Common myeloid progenitor, CD34-positive (primary cell): ENCODE measurements around the gene INAFM2.

ENCODE experiments used
- CTCF ChIA-PET: fragments of 350-600 bp; sonication (Branson Sonifier 250); formaldehyde crosslinking; loops from one replicate; lab custom pipeline; 2021; ENCODE audit warnings: antibody characterized with exemption; lab: Charles Lee
- POLR2A ChIA-PET: fragments of 350-600 bp; sonication (Branson Sonifier 250); formaldehyde crosslinking; loops from one replicate; lab custom pipeline; 2021; ENCODE audit warnings: antibody characterized with exemption; lab: Charles Lee
- DNase-seq, 3 donors: peaks; one replicate each; pipeline versions ENCODE4 v3.0.0 to v3.0.0-alpha.2; 2013
- H3K27ac ChIP-seq, 2 experiments: 1 replicate in 1 of 2; 2 replicates in 1 of 2; pipeline ENCODE4 v1.7.0; 2013; ENCODE audit warnings: inconsistent platforms in 2 of 2, low read length in 2 of 2, mild to moderate bottlenecking in 2 of 2, low read depth in 1 of 2, moderate library complexity in 1 of 2; ENCODE audit not compliant: severe bottlenecking in 2 of 2, insufficient read depth in 1 of 2, poor library complexity in 1 of 2
- H3K27me3 ChIP-seq, 5 experiments: replicated peaks in 2 of 5; 1 replicate in 3 of 5; 2 replicates in 2 of 5; pipeline versions ENCODE4 v1.6.1 to v1.7.0; 2013; ENCODE audit warnings: low read length in 4 of 5, mild to moderate bottlenecking in 2 of 5, moderate library complexity in 2 of 5, inconsistent platforms in 1 of 5; ENCODE audit not compliant: insufficient read depth in 5 of 5, control insufficient read depth in 4 of 5
- H3K36me3 ChIP-seq, 4 experiments: 1 replicate in 2 of 4; 2 replicates in 2 of 4; pipeline versions ENCODE4 v1.6.1 to v1.7.0; 2013; ENCODE audit warnings: low read length in 3 of 4, control low read depth in 1 of 4, mild to moderate bottlenecking in 1 of 4; ENCODE audit not compliant: control insufficient read depth in 4 of 4, insufficient read depth in 4 of 4
- H3K4me1 ChIP-seq, 4 experiments: 1 replicate in 3 of 4; 2 replicates in 1 of 4; pipeline versions ENCODE4 v1.6.1 to v1.7.1; 2013; ENCODE audit warnings: low read length in 3 of 4, mild to moderate bottlenecking in 3 of 4, control low read depth in 1 of 4, inconsistent platforms in 1 of 4, moderate library complexity in 1 of 4; ENCODE audit not compliant: control insufficient read depth in 4 of 4, insufficient read depth in 4 of 4; ENCODE audit errors: control extremely low read depth in 1 of 4
- H3K4me3 ChIP-seq, 7 experiments: 1 replicate in 4 of 7; 2 replicates in 3 of 7; pipeline versions ENCODE4 v1.5.1 to v1.7.0; 2013; ENCODE audit warnings: mild to moderate bottlenecking in 7 of 7, low read length in 6 of 7, moderate library complexity in 6 of 7, inconsistent platforms in 2 of 7, low read depth in 2 of 7, control low read depth in 1 of 7; ENCODE audit not compliant: insufficient read depth in 4 of 7, control insufficient read depth in 1 of 7; ENCODE audit errors: extremely low read depth in 1 of 7
- H3K9me3 ChIP-seq, 5 experiments: 1 replicate in 4 of 5; 2 replicates in 1 of 5; pipeline versions ENCODE4 v1.6.1 to v1.7.1; 2013; ENCODE audit warnings: low read length in 4 of 5, mild to moderate bottlenecking in 2 of 5, inconsistent platforms in 1 of 5, low read depth in 1 of 5, moderate library complexity in 1 of 5; ENCODE audit not compliant: control insufficient read depth in 4 of 5, insufficient read depth in 2 of 5; ENCODE audit errors: control extremely low read depth in 1 of 5
- WGBS: methylation state at CpG from one replicate; pipeline ENCODE4 v1.1.5; 2013; ENCODE audit not compliant: insufficient coverage; 5-methylcytosine and 5-hydroxymethylcytosine counted together

Gene INAFM2

DNA sequence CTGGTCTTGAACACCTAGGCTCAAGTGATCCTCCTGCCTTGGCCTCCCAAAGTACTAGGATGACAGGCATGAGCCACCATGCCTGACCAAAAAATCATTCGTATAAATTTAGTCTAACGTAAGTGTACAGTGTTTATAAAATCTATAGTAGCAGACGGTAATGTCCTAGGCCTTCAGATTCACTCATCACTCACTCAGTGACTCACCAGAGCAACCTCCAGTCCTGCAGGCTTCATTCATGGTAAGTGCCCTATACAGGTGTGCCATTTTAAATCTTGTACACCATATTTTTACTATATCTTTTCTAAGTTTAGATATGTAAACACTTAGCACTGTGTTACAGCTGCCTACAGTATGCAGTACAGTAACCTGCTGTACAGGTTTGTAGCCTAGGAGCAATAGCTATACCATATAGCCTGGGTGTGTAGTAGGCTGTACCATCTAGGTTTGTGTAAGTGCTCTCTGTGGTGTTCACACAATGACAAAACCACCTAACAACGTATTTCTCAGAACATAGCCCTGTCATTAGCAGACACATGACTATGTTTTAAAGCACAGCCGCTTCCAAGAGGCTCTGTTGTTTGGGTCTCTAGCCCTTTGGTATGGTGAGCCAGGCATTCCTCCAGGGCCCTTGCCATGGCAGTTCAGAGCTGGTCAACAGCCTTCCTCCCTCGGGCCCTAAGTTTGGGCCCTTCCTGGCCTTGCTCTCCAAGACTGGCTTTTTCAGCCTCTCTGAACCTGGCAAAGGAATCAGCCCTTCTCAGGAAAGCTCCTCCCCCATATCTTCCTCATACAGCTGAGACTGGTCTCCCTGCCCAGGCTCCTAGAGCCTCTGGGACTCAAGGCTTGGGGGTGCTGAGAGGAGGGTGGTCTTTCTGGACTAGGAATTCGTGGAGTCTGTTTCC is 19.2 kb downstream of the INAFM2 start:
- Histone ChIP-seq H3K36me3 (no peaks in the 10 kb centered on the region), H3K4me1 (peaks cover 0 to 40% (median 22%) of the 10 kb centered on the region in 4 experiments), H3K4me3 (no peak overlapping the region), H3K27ac (no peak overlapping the region), H3K9me3 (no peaks in the 10 kb centered on the region), H3K27me3 (no peaks in the 10 kb centered on the region)
- WGBS, result 51% methylated on average over 2 of the region's 7 CpGs
- ChIA-PET POLR2A (no interaction called here), CTCF (interaction anchor here (0.9 to 26.5 kb wide), 13 partner anchors 13 to 244 kb away, joined by 3 to 1099 read pairs (median 10); partner anchors contain the start of genes DISP2, INAFM2, IVD and PHGR1)
- no peak for DNase-seq

DNA sequence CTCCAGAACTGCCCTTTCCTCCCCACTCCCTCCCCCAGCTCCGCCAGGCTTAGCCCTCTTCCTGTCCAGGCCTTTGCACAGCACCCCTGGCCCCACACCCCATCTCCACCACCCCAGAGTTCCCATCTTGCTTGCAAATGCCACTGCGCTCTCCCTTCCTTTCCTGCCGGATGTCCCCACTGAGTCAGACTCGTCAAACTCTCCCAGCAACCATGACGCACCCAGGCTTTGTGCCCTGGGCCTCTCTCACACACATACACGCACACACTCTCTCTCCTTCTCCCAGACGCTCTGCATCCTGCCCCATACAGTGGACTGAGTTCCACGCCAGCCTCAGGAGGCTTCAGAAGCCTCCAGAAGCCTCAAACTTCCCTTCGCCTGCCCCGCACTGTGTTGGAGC is 20.0 kb downstream of the INAFM2 start:
- ChIA-PET CTCF (interaction anchor here (1.0 to 26.5 kb wide), 14 partner anchors 10 to 163 kb away, joined by 3 to 1099 read pairs (median 9); partner anchors contain the start of genes DISP2, INAFM2, IVD and PHGR1), POLR2A (no interaction called here)
- Histone ChIP-seq H3K4me1 (peaks cover 0 to 33% (median 18%) of the 10 kb centered on the region in 4 experiments), H3K4me3 (no peak overlapping the region), H3K27ac (no peak overlapping the region), H3K27me3 (no peaks in the 10 kb centered on the region), H3K9me3 (no peaks in the 10 kb centered on the region), H3K36me3 (no peaks in the 10 kb centered on the region)
- 74% methylated on average over 7 of the region's 10 CpGs for WGBS
- peak in 2 of 3 donors; percentile 47 to 49 for DNase-seq

DNA sequence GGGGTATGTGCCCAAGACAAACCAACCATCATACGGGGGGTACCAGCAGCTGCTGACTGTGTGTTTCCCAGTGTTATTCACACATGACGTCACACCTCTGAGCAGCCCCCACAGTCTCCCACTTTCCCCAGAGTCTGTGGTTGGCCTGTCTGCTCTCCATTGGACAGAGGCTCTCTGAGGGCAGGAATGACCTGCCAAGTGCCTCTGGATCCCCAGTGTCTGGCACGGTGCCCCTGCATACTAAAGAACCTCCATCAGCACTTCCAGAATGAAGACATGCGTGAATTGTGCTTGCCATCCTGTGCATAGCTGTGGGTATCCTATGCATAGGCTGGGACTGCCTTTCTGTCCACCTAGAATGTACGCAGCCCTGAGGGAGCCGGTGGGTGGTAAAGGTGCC is 20.7 kb downstream of the INAFM2 start:
- Histone ChIP-seq H3K4me3 (no peak overlapping the region), H3K27ac (no peak overlapping the region), H3K36me3 (no peaks in the 10 kb centered on the region), H3K4me1 (peaks cover 0 to 33% (median 20%) of the 10 kb centered on the region in 4 experiments), H3K9me3 (no peaks in the 10 kb centered on the region), H3K27me3 (no peaks in the 10 kb centered on the region)
- POLR2A ChIA-PET, result no interaction called here
- WGBS, result 46% methylated on average over 6 of the region's 6 CpGs
- CTCF ChIA-PET, result interaction anchor here (0.7 to 26.5 kb wide), 18 partner anchors 8 to 163 kb away, joined by 3 to 1099 read pairs (median 6); partner anchors contain the start of genes DISP2, INAFM2, IVD and PHGR1
- no peak for DNase-seq

DNA sequence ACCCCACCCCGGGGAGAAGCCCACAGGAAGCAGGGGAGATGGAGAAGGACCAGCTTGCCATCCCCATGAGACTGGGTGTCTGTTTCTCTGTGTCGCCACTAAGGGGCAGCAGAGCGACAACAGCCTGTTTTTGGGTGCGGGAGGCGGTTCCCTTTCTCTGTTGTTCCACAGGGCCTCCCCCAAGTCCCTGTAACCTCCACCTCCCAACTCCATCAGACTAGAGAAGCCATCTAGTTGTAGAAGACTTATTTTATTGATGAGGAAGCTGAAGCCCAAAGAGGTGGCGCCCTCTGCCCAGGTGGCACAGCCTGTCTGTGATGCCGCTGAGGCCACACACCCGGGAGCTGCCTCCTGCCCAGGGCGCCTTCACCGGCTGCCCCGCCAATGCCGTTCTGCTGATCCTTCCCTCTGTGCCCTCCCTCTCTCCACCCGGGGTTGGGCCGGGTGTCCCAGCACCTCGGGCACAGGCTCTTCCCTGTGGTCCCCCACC is 21.2 kb downstream of the INAFM2 start:
- Histone ChIP-seq H3K36me3 (no peaks in the 10 kb centered on the region), H3K27ac (no peak overlapping the region), H3K27me3 (no peaks in the 10 kb centered on the region), H3K4me3 (no peak overlapping the region), H3K4me1 (peaks cover 0 to 33% (median 20%) of the 10 kb centered on the region in 4 experiments), H3K9me3 (no peaks in the 10 kb centered on the region)
- CTCF ChIA-PET, result interaction anchor here (0.7 to 26.5 kb wide), 16 partner anchors 9 to 162 kb away, joined by 3 to 1099 read pairs (median 7); partner anchors contain the start of genes DISP2, INAFM2, IVD and PHGR1
- peak; percentile 57 to 82 (median 81) for DNase-seq
- POLR2A ChIA-PET, result no interaction called here
- WGBS, result 31% methylated on average over 6 of the region's 15 CpGs

DNA sequence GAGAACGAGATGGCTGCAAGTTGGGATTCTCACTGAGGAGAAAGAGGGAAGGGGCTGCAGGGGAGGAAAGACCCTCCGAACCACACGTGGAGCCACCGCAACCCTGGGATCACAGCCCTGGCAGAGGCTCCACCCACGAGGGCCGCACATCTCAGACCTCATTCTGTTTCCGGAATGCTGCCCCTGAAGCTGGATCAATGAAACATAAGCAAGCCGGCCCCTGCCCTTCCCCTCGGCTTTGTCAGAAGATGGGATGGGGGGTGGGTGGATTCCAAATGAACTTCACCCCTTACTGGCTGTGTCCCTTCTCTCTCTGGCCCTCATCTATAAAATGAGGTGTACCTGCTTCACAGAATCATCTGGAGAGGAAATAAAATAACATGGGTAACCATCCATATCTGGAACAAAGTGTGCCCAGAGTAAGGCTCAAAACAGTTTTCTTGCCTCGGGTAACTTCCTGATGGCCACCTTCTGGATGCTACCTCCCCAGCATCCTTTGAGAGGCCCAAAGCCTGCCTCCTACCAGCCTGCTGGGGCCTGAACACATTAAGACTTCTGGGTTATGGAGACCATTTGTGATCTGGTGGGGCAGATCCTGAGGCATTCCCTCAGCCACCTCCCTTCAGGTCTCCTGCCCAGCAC is 21.9 kb downstream of the INAFM2 start:
- POLR2A ChIA-PET, result no interaction called here

DNA sequence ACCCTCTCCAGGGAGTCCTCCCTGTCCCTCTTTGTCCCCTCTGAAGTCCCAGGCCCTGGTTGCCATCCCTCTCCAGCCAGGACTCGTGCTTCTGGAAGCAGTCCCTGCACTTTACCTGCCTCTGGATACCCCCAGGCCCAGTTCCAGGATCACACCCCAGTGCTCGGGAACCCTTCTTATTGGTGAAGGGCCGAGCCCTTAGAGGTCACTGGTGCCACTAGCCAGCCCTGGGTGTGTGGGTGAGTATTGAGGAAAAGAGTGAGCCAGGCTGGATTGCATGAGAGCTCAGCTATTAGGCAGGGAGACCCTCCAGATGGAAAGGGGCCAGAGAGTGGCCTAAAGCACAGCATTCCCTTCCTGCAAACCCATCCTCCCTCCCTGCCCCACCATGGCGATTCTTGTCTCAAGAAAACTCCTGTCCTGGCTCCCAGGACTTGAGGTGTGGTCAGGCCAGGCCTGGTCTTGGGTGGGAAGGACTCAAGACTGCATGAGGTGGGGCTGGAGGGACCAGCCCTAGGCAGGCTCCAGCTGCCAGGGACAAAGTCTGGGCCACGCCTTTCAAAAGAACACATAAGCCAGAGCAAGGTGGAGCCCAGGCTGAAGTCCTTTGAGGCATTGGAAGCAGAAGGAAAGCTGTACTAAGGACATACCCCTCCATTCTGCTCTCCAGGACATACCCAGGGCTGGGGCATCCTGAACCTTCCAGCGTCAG is 22.5 kb downstream of the INAFM2 start:
- Histone ChIP-seq H3K4me3 (no peak overlapping the region), H3K9me3 (no peaks in the 10 kb centered on the region), H3K4me1 (peaks cover 0 to 27% (median 15%) of the 10 kb centered on the region in 4 experiments), H3K36me3 (no peaks in the 10 kb centered on the region), H3K27me3 (no peaks in the 10 kb centered on the region), H3K27ac (no peak overlapping the region)
- no peak for DNase-seq
- ChIA-PET CTCF (interaction anchor here (0.8 to 26.5 kb wide), 8 partner anchors 8 to 78 kb away, joined by 3 to 1099 read pairs (median 12); partner anchors contain the start of genes INAFM2 and PLCB2), POLR2A (no interaction called here)
- WGBS, result 95% methylated on average over 4 of the region's 6 CpGs

More for the DNA sequence above, 21.9 kb downstream of the INAFM2 start:
- CTCF ChIA-PET, result interaction anchor here (0.9 to 26.5 kb wide), 13 partner anchors 9 to 79 kb away, joined by 3 to 1099 read pairs (median 10); partner anchors contain the start of genes DISP2, INAFM2, IVD and PHGR1
- Histone ChIP-seq H3K36me3 (no peaks in the 10 kb centered on the region), H3K4me3 (no peak overlapping the region), H3K4me1 (peaks cover 0 to 28% (median 16%) of the 10 kb centered on the region in 4 experiments), H3K27ac (no peak overlapping the region), H3K9me3 (no peaks in the 10 kb centered on the region), H3K27me3 (no peaks in the 10 kb centered on the region)
- 84% methylated on average over 9 of the region's 10 CpGs for WGBS
- no peak for DNase-seq
